Caco-2 (cell line): ENCODE data around the gene OR4P4. TPM values are rescaled to one million over a fixed set of nuclear protein-coding genes. Genes with fewer than 3 reads are reported as not detected.

ENCODE experiments used
- BruUV-seq: library from RNA; stranded (reverse); fragments of 400-500 nt; replicated peaks from 2 replicates; lab custom pipeline; 2021; lab: Mats Ljungman, UMichigan
- CTCF ChIA-PET: fragments of 300-600 bp; sonication (Branson Sonifier 250); formaldehyde crosslinking; loops from one replicate; lab custom pipeline; 2022; ENCODE audit warnings: antibody characterized with exemption; lab: Charles Lee
- POLR2A ChIA-PET: fragments of 300-600 bp; sonication (Branson Sonifier 250); formaldehyde crosslinking; loops from one replicate; lab custom pipeline; 2022; ENCODE audit warnings: antibody characterized with exemption; lab: Charles Lee
- DNase-seq, 2 experiments: peaks; one replicate each; pipeline versions ENCODE4 v3.0.0 to v3.0.0-alpha.2; 2020 to 2022
- H3K27me3 ChIP-seq: replicated peaks from 2 replicates; pipeline ENCODE4 v1.6.0; 2011; ENCODE audit warnings: low read length; ENCODE audit not compliant: control insufficient read depth, insufficient read depth
- H3K36me3 ChIP-seq: 2 replicates; pipeline ENCODE4 v1.5.1; 2011; ENCODE audit warnings: low read length; ENCODE audit not compliant: control insufficient read depth, insufficient read depth
- H3K4me1 ChIP-seq: fragments of 250-450 bp; sonication (Bioruptor Pico); 2 replicates; pipeline ENCODE4 v1.5.1; 2020; ENCODE audit warnings: mild to moderate bottlenecking
- H3K4me3 ChIP-seq: 2 replicates; pipeline ENCODE4 v1.5.1; 2011; ENCODE audit warnings: low read depth, mild to moderate bottlenecking, control low read depth, low read length
- H3K9me3 ChIP-seq: fragments of 250-450 bp; sonication (Bioruptor Pico); 2 replicates; pipeline ENCODE4 v1.5.1; 2020; ENCODE audit warnings: mild to moderate bottlenecking, moderate library complexity
- H3K27ac Mint-ChIP-seq: one replicate; pipeline ENCODE4 v1.8.0; 2022; ENCODE audit warnings: mixed read lengths; ENCODE audit not compliant: unreplicated experiment
- H3K27me3 Mint-ChIP-seq: one replicate; pipeline ENCODE4 v1.8.0; 2022; ENCODE audit warnings: mixed read lengths; ENCODE audit not compliant: insufficient read depth, unreplicated experiment
- H3K36me3 Mint-ChIP-seq: one replicate; pipeline ENCODE4 v1.8.0; 2022; ENCODE audit warnings: mild to moderate bottlenecking, mixed read lengths; ENCODE audit not compliant: insufficient read depth, unreplicated experiment
- H3K4me1 Mint-ChIP-seq: one replicate; pipeline ENCODE4 v1.8.0; 2022; ENCODE audit warnings: low read depth, mixed read lengths; ENCODE audit not compliant: unreplicated experiment
- H3K4me3 Mint-ChIP-seq: one replicate; pipeline ENCODE4 v1.8.0; 2022; ENCODE audit warnings: mild to moderate bottlenecking, moderate library complexity, mixed read lengths; ENCODE audit not compliant: unreplicated experiment
- H3K9me3 Mint-ChIP-seq: one replicate; pipeline ENCODE4 v1.8.0; 2022; ENCODE audit warnings: mixed read lengths; ENCODE audit not compliant: unreplicated experiment
- CTCF ChIP-seq, 2 experiments: fragments of 200-600 bp in 1 of 2; IDR thresholded peaks; 1 replicate in 1 of 2; 2 replicates in 1 of 2; pipeline versions ENCODE4 v1.5.1 to v1.8.0; 2011 to 2022; ENCODE audit warnings: antibody characterized with exemption in 1 of 2, control low read depth in 1 of 2, inconsistent platforms in 1 of 2, low read depth in 1 of 2, low read length in 1 of 2, mild to moderate bottlenecking in 1 of 2, moderate library complexity in 1 of 2; ENCODE audit not compliant: insufficient read depth in 1 of 2, severe bottlenecking in 1 of 2, unreplicated experiment in 1 of 2
- intact Hi-C: fragments of 100-400 bp; cut with micrococcal nuclease; formaldehyde crosslinking; loops from one replicate; pipeline ENCODE4 v1.10.0; 2022; ENCODE audit not compliant: unreplicated experiment
- total RNA-seq: library from RNA; stranded (reverse); gene quantifications from 2 replicates; pipeline ENCODE4 v1.2.3, GENCODE V29; 2022

OR4P4 gene
- total RNA-seq, 1 experiment from 2014 or later = not detected

DNA sequence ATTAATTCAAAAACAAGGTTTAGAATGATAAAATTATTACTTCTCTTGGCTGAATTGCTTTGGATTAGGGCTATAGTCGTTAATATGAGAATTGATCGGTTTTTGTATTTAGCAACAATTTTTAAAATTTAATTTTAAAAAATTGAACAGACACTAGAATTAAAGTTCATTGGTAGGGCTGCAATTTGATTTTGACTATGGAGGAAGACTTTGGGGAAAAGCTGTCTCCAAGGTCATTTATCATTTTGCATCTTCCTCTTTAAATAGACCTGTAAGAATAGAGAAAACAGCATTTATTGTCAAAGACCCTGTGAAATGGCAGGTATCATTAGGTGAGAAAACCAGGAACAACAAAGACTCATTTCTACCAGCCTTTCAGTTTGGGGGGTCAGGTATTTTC is 13.1 kb downstream of the OR4P4 start, which contains the start of gene OR4S2:
TSS of gene OR4S2 (plus strand) at position 301 of the 400 bp plus-strand sequence. CDS start 2,577 bp downstream, outside the sequence.
- TF ChIP-seq CTCF (IDR thresholded peaks at IDR 0.05; ENCODE audit: insufficient read depth in 1 of 2, low read depth in 1 of 2, low read length in 1 of 2, severe bottlenecking in 1 of 2, unreplicated experiment in 1 of 2) = no peak
- no peaks in the 10 kb centered on the region for H3K27me3 ChIP-seq
- BruUV-seq = no TSS peak
- H3K4me3 ChIP-seq = no peak within 1 kb of the TSS
- no peaks in the 10 kb centered on the region for H3K9me3 Mint-ChIP-seq
- intact Hi-C loops = no loop called here
- H3K9me3 ChIP-seq = no peaks in the 10 kb centered on the region
- H3K4me3 Mint-ChIP-seq = no peak within 1 kb of the TSS
- ChIA-PET POLR2A (no interaction called here), CTCF (no interaction called here)
- no peaks in the 10 kb centered on the region for H3K4me1 ChIP-seq
- H3K27me3 Mint-ChIP-seq = no peaks in the 10 kb centered on the region
- H3K27ac Mint-ChIP-seq = no peak within 1 kb of the TSS
- no peaks in the 10 kb centered on the region for H3K36me3 ChIP-seq
- no peaks in the 10 kb centered on the region for H3K36me3 Mint-ChIP-seq
- DNase-seq = no peak
- H3K4me1 Mint-ChIP-seq = no peaks in the 10 kb centered on the region

GRCh38 chr11:55652560-55652959 is 17.6 kb downstream of the OR4P4 start:
- intact Hi-C loops = no loop called here
- Histone ChIP-seq H3K36me3 (no peaks in the 10 kb centered on the region), H3K9me3 (no peaks in the 10 kb centered on the region), H3K27me3 (no peaks in the 10 kb centered on the region), H3K4me1 (no peaks in the 10 kb centered on the region; the same call in 1 of the 2 replicates), H3K4me3 (no peak overlapping the region)
- CTCF ChIA-PET = no interaction called here
- Mint-ChIP-seq H3K4me1 (no peaks in the 10 kb centered on the region), H3K27me3 (no peaks in the 10 kb centered on the region), H3K4me3 (no peak overlapping the region), H3K36me3 (no peaks in the 10 kb centered on the region), H3K27ac (no peak overlapping the region), H3K9me3 (no peaks in the 10 kb centered on the region)
- no TSS peak for BruUV-seq
- TF ChIP-seq CTCF (IDR thresholded peaks at IDR 0.05; ENCODE audit: insufficient read depth in 1 of 2, low read depth in 1 of 2, low read length in 1 of 2, severe bottlenecking in 1 of 2, unreplicated experiment in 1 of 2) = no peak
- POLR2A ChIA-PET = no interaction called here
- DNase-seq = no peak

DNA sequence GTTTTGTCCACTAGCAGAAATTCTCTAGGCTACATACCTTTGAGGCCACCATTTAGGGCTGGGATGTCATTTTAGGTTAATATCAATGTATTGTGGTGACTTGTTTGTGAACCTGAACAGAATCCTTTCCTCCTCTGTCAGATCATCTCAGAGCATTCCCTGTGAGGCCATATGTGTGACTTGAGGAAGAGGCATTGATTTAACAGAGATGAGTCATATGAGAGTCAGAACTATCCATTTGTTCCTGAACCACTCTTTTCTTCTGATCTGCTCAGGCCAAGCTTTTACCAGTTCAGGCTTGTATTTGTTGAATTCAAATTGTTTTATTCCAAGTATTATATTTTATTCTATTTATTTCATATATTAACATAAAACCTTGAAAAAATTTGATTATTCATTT is 20.2 kb downstream of the OR4P4 start:
- H3K9me3 ChIP-seq = no peaks in the 10 kb centered on the region
- no peaks in the 10 kb centered on the region; the same call in 1 of the 2 replicates for H3K4me1 ChIP-seq
- H3K27me3 Mint-ChIP-seq = no peaks in the 10 kb centered on the region
- H3K4me3 Mint-ChIP-seq = no peak overlapping the region
- no peaks in the 10 kb centered on the region for H3K9me3 Mint-ChIP-seq
- no TSS peak for BruUV-seq
- no peaks in the 10 kb centered on the region for H3K27me3 ChIP-seq
- CTCF ChIA-PET = no interaction called here
- no peak for DNase-seq
- intact Hi-C loops = no loop called here
- H3K4me1 Mint-ChIP-seq = peaks cover 8% of the 10 kb centered on the region
- TF ChIP-seq CTCF (IDR thresholded peaks at IDR 0.05; ENCODE audit: insufficient read depth in 1 of 2, low read depth in 1 of 2, low read length in 1 of 2, severe bottlenecking in 1 of 2, unreplicated experiment in 1 of 2) = no peak
- POLR2A ChIA-PET = no interaction called here
- no peaks in the 10 kb centered on the region for H3K36me3 ChIP-seq
- no peak overlapping the region for H3K27ac Mint-ChIP-seq
- H3K4me3 ChIP-seq = no peak overlapping the region
- no peaks in the 10 kb centered on the region for H3K36me3 Mint-ChIP-seq
